OCI-LY3 (cell line): ENCODE results near the gene TMEM269.

Experiments
- H2AFZ ChIP-seq: fragments of 200-600, 300-600 bp; shearing (Covaris generic); 2 replicates; pipeline ENCODE4 v1.6.0; 2014; ENCODE audit warnings: antibody characterized with exemption, low read depth, low read length
- H3K27ac ChIP-seq: fragments of 200-600, 300-600 bp; sonication (generic); 2 replicates; pipeline ENCODE4 v1.5.1; 2014; ENCODE audit warnings: mild to moderate bottlenecking, low read length, moderate library complexity, mixed read lengths
- H3K27me3 ChIP-seq: fragments of 200-600, 300-600 bp; sonication (generic); 2 replicates; pipeline ENCODE4 v1.6.1; 2014; ENCODE audit warnings: low read depth, low read length, mixed read lengths
- H3K36me3 ChIP-seq: fragments of 200-600, 300-600 bp; sonication (generic); replicated peaks from 2 replicates; pipeline ENCODE3; 2014; ENCODE audit warnings: low read depth, low read length, mixed read lengths
- H3K4me1 ChIP-seq: fragments of 300-600, 200-600 bp; sonication (generic); 2 replicates; pipeline ENCODE4 v1.6.1; 2014; ENCODE audit warnings: low read length, mixed read lengths
- H3K4me2 ChIP-seq: fragments of 200-600, 300-600 bp; sonication (generic); 2 replicates; pipeline ENCODE4 v1.6.1; 2014; ENCODE audit warnings: low read length, mixed read lengths
- H3K4me3 ChIP-seq: fragments of 300-600, 200-600 bp; sonication (generic); 2 replicates; pipeline ENCODE4 v1.5.1; 2014; ENCODE audit warnings: antibody characterized with exemption, mild to moderate bottlenecking, low read length, moderate library complexity
- H3K79me2 ChIP-seq: fragments of 300-600, 200-600 bp; shearing (Covaris generic); 2 replicates; pipeline ENCODE4 v1.6.1; 2014; ENCODE audit warnings: mild to moderate bottlenecking, low read length, mixed read lengths
- H3K9ac ChIP-seq: fragments of 300-600, 200-600 bp; shearing (Covaris generic); 2 replicates; pipeline ENCODE4 v1.6.0; 2014; ENCODE audit warnings: mild to moderate bottlenecking, low read length, moderate library complexity
- H3K9me3 ChIP-seq: fragments of 200-600, 300-600 bp; shearing (Covaris generic); 2 replicates; pipeline ENCODE4 v1.6.1; 2014; ENCODE audit warnings: low read length, mixed read lengths; ENCODE audit not compliant: insufficient read depth
- H4K20me1 ChIP-seq: fragments of 200-600, 300-600 bp; sonication (generic); 2 replicates; pipeline ENCODE4 v1.6.1; 2016; ENCODE audit warnings: low read length, mixed read lengths; ENCODE audit not compliant: insufficient read depth
- CTCF ChIP-seq: fragments of 200-600, 300-600 bp; sonication (generic); IDR thresholded peaks from 2 replicates; pipeline ENCODE4 v1.5.1; 2014; ENCODE audit warnings: antibody characterized with exemption, low read length, low read depth
- EZH2phosphoT487 ChIP-seq: fragments of 200-600 bp; shearing (Covaris generic); IDR thresholded peaks from 2 replicates; pipeline ENCODE4 v1.6.1; 2018; ENCODE audit warnings: antibody characterized with exemption, mixed run types, low read depth

Gene TMEM269

GRCh38 chr1:42797979-42798378, 13.2 kb downstream of the TMEM269 start:
- TF ChIP-seq CTCF (no peak), EZH2phosphoT487 (no peak)

GRCh38 chr1:42801832-42802473, 17.2 kb downstream of the TMEM269 start:
- TF ChIP-seq CTCF (no peak), EZH2phosphoT487 (no peak)
- H3K9me3 ChIP-seq = no peaks in the 10 kb centered on the region
- H3K27me3 ChIP-seq = no peaks in the 10 kb centered on the region
- H3K4me1 ChIP-seq = no peaks in the 10 kb centered on the region
- H3K36me3 ChIP-seq = no peaks in the 10 kb centered on the region
- no peak overlapping the region for H3K4me3 ChIP-seq
- no peaks in the 10 kb centered on the region for H3K79me2 ChIP-seq
- no peak overlapping the region for H2AFZ ChIP-seq
- no peaks in the 10 kb centered on the region for H4K20me1 ChIP-seq
- no peak overlapping the region for H3K9ac ChIP-seq
- no peak overlapping the region for H3K4me2 ChIP-seq
- H3K27ac ChIP-seq = no peak overlapping the region

More at GRCh38 chr1:42797979-42798378, 13.2 kb downstream of the TMEM269 start:
- no peaks in the 10 kb centered on the region for H3K4me1 ChIP-seq
- no peaks in the 10 kb centered on the region for H4K20me1 ChIP-seq
- H3K4me3 ChIP-seq = no peak overlapping the region
- H2AFZ ChIP-seq = no peak overlapping the region
- H3K36me3 ChIP-seq = no peaks in the 10 kb centered on the region
- no peaks in the 10 kb centered on the region for H3K79me2 ChIP-seq
- no peaks in the 10 kb centered on the region for H3K27me3 ChIP-seq
- no peaks in the 10 kb centered on the region for H3K9me3 ChIP-seq
- no peak overlapping the region for H3K9ac ChIP-seq
- no peak overlapping the region for H3K4me2 ChIP-seq
- no peak overlapping the region for H3K27ac ChIP-seq

GRCh38 chr1:42806171-42806570, 21.4 kb downstream of the TMEM269 start:
- no peaks in the 10 kb centered on the region for H3K36me3 ChIP-seq
- no peak for TF ChIP-seq EZH2phosphoT487
- TF ChIP-seq CTCF = no peak
- H3K9ac ChIP-seq = no peak overlapping the region
- no peak overlapping the region for H2AFZ ChIP-seq
- H3K9me3 ChIP-seq = no peaks in the 10 kb centered on the region
- no peaks in the 10 kb centered on the region for H4K20me1 ChIP-seq
- no peaks in the 10 kb centered on the region for H3K79me2 ChIP-seq
- H3K4me1 ChIP-seq = no peaks in the 10 kb centered on the region
- no peaks in the 10 kb centered on the region for H3K27me3 ChIP-seq
- no peak overlapping the region for H3K4me2 ChIP-seq
- H3K4me3 ChIP-seq = no peak overlapping the region
- no peak overlapping the region for H3K27ac ChIP-seq

- no peak overlapping the region for H3K27ac ChIP-seq
- H3K4me1 ChIP-seq = no peaks in the 10 kb centered on the region
- H3K27me3 ChIP-seq = no peaks in the 10 kb centered on the region
- H2AFZ ChIP-seq = no peak overlapping the region
- H3K4me3 ChIP-seq = no peak overlapping the region
- H3K79me2 ChIP-seq = no peaks in the 10 kb centered on the region
- no peaks in the 10 kb centered on the region for H4K20me1 ChIP-seq
- H3K4me2 ChIP-seq = no peak overlapping the region
- no peak for TF ChIP-seq EZH2phosphoT487
- no peak for TF ChIP-seq CTCF
- no peaks in the 10 kb centered on the region for H3K36me3 ChIP-seq
- no peaks in the 10 kb centered on the region for H3K9me3 ChIP-seq
- no peak overlapping the region for H3K9ac ChIP-seq
These were observed 21.8 kb downstream of the TMEM269 start for GRCh38 chr1:42806593-42806992.
